GM23248 (cell line): ENCODE measurements around the gene CNIH1.

Source experiments
- EZH2 ChIP-seq: fragments of 200-600 bp; sonication (generic); IDR thresholded peaks from 2 replicates; pipeline ENCODE4 v1.6.1; 2018; ENCODE audit warnings: antibody characterized with exemption, mild to moderate bottlenecking; ENCODE audit not compliant: insufficient read depth, poor library complexity, severe bottlenecking
- EZH2phosphoT487 ChIP-seq: fragments of 200-600 bp; sonication (generic); IDR thresholded peaks from 2 replicates; pipeline ENCODE4 v1.6.1; 2018; ENCODE audit warnings: antibody characterized with exemption, moderate library complexity, mild to moderate bottlenecking, low read depth; ENCODE audit not compliant: insufficient read depth

- no peak for TF ChIP-seq EZH2
- TF ChIP-seq EZH2phosphoT487 = no peak
These were observed 20.9 kb upstream of the CNIH1 start for GRCh38 chr14:54462048-54462447.
